HEK293 (cell line): ENCODE results near the gene C3orf49.

Experiments used
- CTCF ChIA-PET: fragments of 350-600 bp; formaldehyde crosslinking; extraction: SDS; loops from one replicate; lab custom pipeline; 2021; ENCODE audit warnings: antibody characterized with exemption; lab: Yijun Ruan, JAX
- POLR2A ChIA-PET: fragments of 300-600 bp; formaldehyde crosslinking; extraction: SDS; loops from one replicate; lab custom pipeline; 2020; ENCODE audit warnings: antibody characterized with exemption, inconsistent platforms; lab: Yijun Ruan, JAX
- H3K27ac ChIP-seq: fragments of 200-500 bp; sonication (Bioruptor generic); 2 replicates; pipeline ENCODE4 v1.5.1; 2014; ENCODE audit warnings: low read depth, low read length, control low read depth, inconsistent platforms; ENCODE audit errors: extremely low read depth
- H3K36me3 ChIP-seq, 2 experiments: fragments of 200-500 bp in 1 of 2; sonication (Bioruptor generic) in 1 of 2; 1 replicate in 1 of 2; 2 replicates in 1 of 2; pipeline ENCODE4 v1.5.1; 2014 to 2017; ENCODE audit warnings: inconsistent platforms in 2 of 2, low read length in 2 of 2; ENCODE audit not compliant: control insufficient read depth in 2 of 2, insufficient read depth in 1 of 2
- H3K4me1 ChIP-seq: fragments of 200-500 bp; sonication (Bioruptor generic); 2 replicates; pipeline ENCODE4 v1.5.1; 2014; ENCODE audit warnings: mild to moderate bottlenecking, low read length, inconsistent platforms; ENCODE audit not compliant: control insufficient read depth, insufficient read depth
- H3K4me3 ChIP-seq: 2 replicates; pipeline ENCODE4 v1.5.1; 2011; ENCODE audit warnings: low read depth, mild to moderate bottlenecking, control low read depth, low read length, moderate library complexity
- H3K9me3 ChIP-seq: fragments of 200-500 bp; sonication (Bioruptor generic); 2 replicates; pipeline ENCODE4 v1.5.1; 2014; ENCODE audit warnings: low read depth, low read length, inconsistent platforms; ENCODE audit not compliant: control insufficient read depth, insufficient read depth
- GLIS1 ChIP-seq: fragments of 450-650 bp; formaldehyde crosslinking; IDR thresholded peaks from 2 replicates; pipeline ENCODE4 v1.5.1; 2016; ENCODE audit warnings: missing biosample characterization, missing genetic modification characterization
- PRDM1 ChIP-seq: fragments of 450-650 bp; formaldehyde crosslinking; IDR thresholded peaks from 2 replicates; pipeline ENCODE4; 2016; ENCODE audit warnings: missing biosample characterization, missing genetic modification characterization
- ZFHX2 ChIP-seq: fragments of 450-650 bp; formaldehyde crosslinking; conservative IDR thresholded peaks from 2 replicates; pipeline ENCODE4 v1.5.1; 2016; ENCODE audit warnings: missing biosample characterization, missing genetic modification characterization
- ZNF114 ChIP-seq: fragments of 450-650 bp; formaldehyde crosslinking; IDR thresholded peaks from 2 replicates; pipeline ENCODE4 v1.5.0; 2017; ENCODE audit warnings: missing biosample characterization, missing genetic modification characterization
- ZNF366 ChIP-seq: fragments of 450-650 bp; formaldehyde crosslinking; conservative IDR thresholded peaks from 2 replicates; pipeline ENCODE4 v1.5.1; 2016; ENCODE audit warnings: missing biosample characterization, missing genetic modification characterization
- ZNF544 ChIP-seq: fragments of 450-650 bp; formaldehyde crosslinking; IDR thresholded peaks from 2 replicates; pipeline ENCODE4 v1.5.0; 2017; ENCODE audit warnings: missing biosample characterization, missing genetic modification characterization
- ZNF549 ChIP-seq: fragments of 450-650 bp; IDR thresholded peaks from 2 replicates; pipeline ENCODE4 v1.5.1; 2018; ENCODE audit warnings: missing biosample characterization, missing genetic modification characterization, mild to moderate bottlenecking, inconsistent platforms, moderate library complexity
- ZNF596 ChIP-seq: fragments of 450-650 bp; IDR thresholded peaks from 2 replicates; pipeline ENCODE4 v1.5.0; 2018; ENCODE audit warnings: missing biosample characterization, mild to moderate bottlenecking, missing genetic modification characterization, moderate library complexity
- ZNF658 ChIP-seq: fragments of 450-650 bp; formaldehyde crosslinking; IDR thresholded peaks from 2 replicates; pipeline ENCODE4; 2016; ENCODE audit warnings: missing biosample characterization, missing genetic modification characterization
- ZNF776 ChIP-seq: fragments of 450-650 bp; formaldehyde crosslinking; IDR thresholded peaks from 2 replicates; pipeline ENCODE4 v1.5.0; 2017; ENCODE audit warnings: missing biosample characterization, missing genetic modification characterization, borderline replicate concordance

The C3orf49 gene

GRCh38 chr3:63895422-63896189 lies 76.5 kb downstream of the C3orf49 start:
- ChIA-PET POLR2A (interaction anchor here (0.6 kb wide), 1 partner anchor 604 kb away, joined by 3 read pairs; no protein-coding TSS in a partner anchor), CTCF (interaction anchor here (0.6 kb wide), 1 partner anchor 615 kb away, joined by 4 read pairs; no protein-coding TSS in a partner anchor)
- Histone ChIP-seq H3K4me3 (no peak overlapping the region), H3K9me3 (no peaks in the 10 kb centered on the region), H3K4me1 (no peaks in the 10 kb centered on the region; the same call in none of the 2 replicates), H3K27ac (no peak overlapping the region), H3K36me3 (peaks cover 0 to 3% of the 10 kb centered on the region in 2 experiments; a peak in 2 of 3 replicates)
- TF ChIP-seq PRDM1 (tag by site-specific recombination) (peak; percentile 94), ZNF366 (tag by site-specific recombination) (peak; percentile 73), ZNF658 (tag by site-specific recombination) (no peak), ZNF596 (peak; percentile 92), ZNF549 (tag by site-specific recombination) (no peak), ZNF544 (tag by site-specific recombination) (no peak)

DNA sequence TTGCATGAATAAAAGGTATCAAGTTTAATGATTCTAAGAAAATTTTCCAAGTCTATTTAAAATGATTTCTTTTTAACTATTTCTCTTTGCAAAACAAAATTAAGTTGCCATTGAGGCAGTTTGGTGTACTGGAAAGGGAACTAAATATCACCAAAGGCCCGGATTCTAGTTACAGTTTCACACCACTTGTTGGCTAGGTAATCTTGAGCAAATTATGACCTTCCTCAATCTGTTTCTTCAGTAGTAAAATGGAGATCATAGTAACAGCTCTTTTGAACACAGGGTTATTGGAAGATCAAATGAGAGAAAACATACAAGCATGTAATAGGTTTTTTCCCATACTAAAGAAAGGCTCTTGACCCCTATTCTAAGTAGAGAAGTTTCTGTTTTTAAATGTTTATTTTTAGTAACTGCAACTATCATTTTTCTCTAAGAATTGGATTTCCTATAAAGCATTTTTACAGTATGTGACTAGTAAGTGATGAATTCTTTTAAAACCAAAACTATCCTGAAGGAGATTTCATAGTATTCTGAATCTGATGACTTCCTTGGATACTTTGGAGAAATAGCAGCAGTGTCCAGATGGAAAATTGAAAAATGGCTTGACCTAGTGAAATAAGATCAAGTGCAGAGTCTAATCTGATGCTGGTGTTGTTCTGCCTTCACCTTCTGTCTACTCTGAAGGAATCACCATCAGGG lies 77.4 kb downstream of the C3orf49 start:
- CTCF ChIA-PET = no interaction called here

More for the DNA sequence above, 77.4 kb downstream of the C3orf49 start:
- Histone ChIP-seq H3K4me1 (no peaks in the 10 kb centered on the region; the same call in none of the 2 replicates), H3K27ac (no peak overlapping the region), H3K4me3 (no peak overlapping the region), H3K9me3 (no peaks in the 10 kb centered on the region), H3K36me3 (peaks cover 0 to 3% of the 10 kb centered on the region in 2 experiments; a peak in 1 of 3 replicates)
- TF ChIP-seq GLIS1 (tag by site-specific recombination) (no peak), ZFHX2 (no peak), ZNF776 (no peak), ZNF114 (tag by site-specific recombination) (no peak)
- POLR2A ChIA-PET = no interaction called here
